ENCODE results near the gene CTNND2. TPM values are rescaled to one million over a fixed set of nuclear protein-coding genes. Genes with fewer than 3 reads are reported as not detected.

Gene CTNND2
- total and polyA plus RNA-seq, 2 donors (not counting 1 experiment from before 2014, with no cell fraction given) = not detected

DNA sequence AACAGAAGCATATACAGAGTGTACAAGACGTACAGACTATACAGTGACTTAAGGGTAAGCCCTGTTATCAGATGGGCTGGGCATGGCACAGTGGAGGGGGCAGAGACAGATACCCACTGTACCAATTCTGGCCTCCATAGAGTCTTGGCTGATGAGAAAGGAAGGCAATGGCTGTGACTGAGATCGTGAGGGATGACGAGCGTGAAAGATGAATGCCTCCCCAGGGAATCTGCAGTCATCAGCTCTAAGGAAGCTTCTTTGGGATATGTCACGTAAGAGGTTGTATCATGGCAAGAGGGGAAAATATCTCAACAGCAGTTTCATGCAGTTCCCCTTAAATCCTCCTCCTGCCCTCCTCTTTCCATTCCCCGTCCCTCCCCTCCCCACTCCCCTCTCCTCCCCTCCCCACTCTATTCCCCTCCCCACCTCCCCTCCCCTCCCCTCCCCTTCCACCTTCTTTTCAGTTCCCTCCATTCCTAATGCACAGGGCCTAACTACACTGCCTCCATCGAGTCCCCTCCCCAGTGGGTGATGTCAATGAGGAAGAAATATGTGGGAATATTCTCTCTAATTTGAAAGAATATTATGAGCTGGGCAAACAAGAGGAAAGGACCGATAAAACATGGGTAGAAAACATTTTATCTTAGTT lies 916.8 kb downstream of the CTNND2 start:
- POLR2A ChIA-PET = no interaction called here

DNA sequence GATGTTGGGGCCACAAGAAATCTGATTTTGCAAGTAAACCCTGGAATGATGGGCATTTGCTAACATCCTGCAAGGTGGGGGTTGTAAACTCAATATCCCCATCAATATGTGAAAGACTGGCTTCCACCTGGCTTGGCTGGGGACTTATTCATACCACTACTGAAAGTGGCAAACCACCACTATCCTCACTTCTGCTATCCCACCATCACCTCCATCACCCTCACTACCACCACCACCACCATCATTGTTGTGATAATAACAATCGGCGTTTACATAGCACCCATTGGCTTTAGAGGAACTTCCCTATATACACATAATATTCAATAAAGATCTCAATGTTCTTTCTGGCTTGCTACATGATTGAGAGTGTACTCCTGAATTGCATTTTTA lies 918.5 kb downstream of the CTNND2 start:
- Histone ChIP-seq H3K27ac (ENCODE audit: low read length in 2 of 2) (no peak overlapping the region), H3K27me3 (replicated peaks in 1 of 4; ENCODE audit: control extremely low read depth in 1 of 4, control insufficient read depth in 3 of 4, insufficient read depth in 4 of 4, low read length in 3 of 4) (peaks cover 0 to 29% (median 2%) of the 10 kb centered on the region in 4 experiments), H3K79me2 (ENCODE audit: control insufficient read depth, insufficient read depth, low read length) (no peaks in the 10 kb centered on the region), H3K9me3 (ENCODE audit: control extremely low read depth in 1 of 3, control insufficient read depth in 2 of 3, insufficient read depth in 1 of 3, low read length in 2 of 3) (no peaks in the 10 kb centered on the region), H4K20me1 (ENCODE audit: control insufficient read depth, insufficient read depth, low read length, poor library complexity, severe bottlenecking) (no peaks in the 10 kb centered on the region), H3K4me1 (ENCODE audit: control insufficient read depth in 2 of 2, insufficient read depth in 2 of 2, low read length in 2 of 2) (peaks cover 4 to 5% of the 10 kb centered on the region in 2 donors), H3K4me3 (ENCODE audit: control extremely low read depth in 1 of 5, extremely low read depth in 1 of 5, insufficient read depth in 1 of 5, low read depth in 2 of 5, low read length in 4 of 5) (no peak overlapping the region), H3K4me2 (replicated peaks; ENCODE audit: low read depth, low read length, poor library complexity, severe bottlenecking) (no peak overlapping the region), H2AFZ (ENCODE audit: insufficient read depth, low read depth, low read length, poor library complexity, severe bottlenecking) (no peak overlapping the region), H3K36me3 (replicated peaks in 1 of 2; ENCODE audit: control extremely low read depth in 1 of 2, control insufficient read depth in 1 of 2, extremely low read depth in 1 of 2, insufficient read depth in 2 of 2, low read length in 1 of 2) (no peaks in the 10 kb centered on the region), H3K9ac (ENCODE audit: low read length) (no peak overlapping the region)
- H3K27me3 Mint-ChIP-seq = peaks cover 30% of the 10 kb centered on the region
- TF ChIP-seq, protein P1, sequence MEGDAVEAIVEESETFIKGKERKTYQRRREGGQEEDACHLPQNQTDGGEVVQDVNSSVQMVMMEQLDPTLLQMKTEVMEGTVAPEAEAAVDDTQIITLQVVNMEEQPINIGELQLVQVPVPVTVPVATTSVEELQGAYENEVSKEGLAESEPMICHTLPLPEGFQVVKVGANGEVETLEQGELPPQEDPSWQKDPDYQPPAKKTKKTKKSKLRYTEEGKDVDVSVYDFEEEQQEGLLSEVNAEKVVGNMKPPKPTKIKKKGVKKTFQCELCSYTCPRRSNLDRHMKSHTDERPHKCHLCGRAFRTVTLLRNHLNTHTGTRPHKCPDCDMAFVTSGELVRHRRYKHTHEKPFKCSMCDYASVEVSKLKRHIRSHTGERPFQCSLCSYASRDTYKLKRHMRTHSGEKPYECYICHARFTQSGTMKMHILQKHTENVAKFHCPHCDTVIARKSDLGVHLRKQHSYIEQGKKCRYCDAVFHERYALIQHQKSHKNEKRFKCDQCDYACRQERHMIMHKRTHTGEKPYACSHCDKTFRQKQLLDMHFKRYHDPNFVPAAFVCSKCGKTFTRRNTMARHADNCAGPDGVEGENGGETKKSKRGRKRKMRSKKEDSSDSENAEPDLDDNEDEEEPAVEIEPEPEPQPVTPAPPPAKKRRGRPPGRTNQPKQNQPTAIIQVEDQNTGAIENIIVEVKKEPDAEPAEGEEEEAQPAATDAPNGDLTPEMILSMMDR (IDR thresholded peaks at IDR 0.05) = no peak
- no CpG with 5 or more reads among the region's 2 CpGs for WGBS (ENCODE audit: insufficient coverage)
- intact Hi-C loops (cut with micrococcal nuclease) = no loop called here
- peaks cover 8% of the 10 kb centered on the region for H3K4me1 Mint-ChIP-seq
- no peak for ATAC-seq (ENCODE audit: low read depth)
- no peak overlapping the region for H3K27ac Mint-ChIP-seq
- H3K4me3 Mint-ChIP-seq = no peak overlapping the region
- ChIA-PET POLR2A (no interaction called here), CTCF (no interaction called here)
- H3K9me3 Mint-ChIP-seq (ENCODE audit: insufficient read depth) = no peaks in the 10 kb centered on the region
- DNase-seq = no peak

More for the DNA sequence above, 916.8 kb downstream of the CTNND2 start:
- Histone ChIP-seq H3K27ac (ENCODE audit: low read length in 2 of 2) (no peak overlapping the region), H3K36me3 (replicated peaks in 1 of 2; ENCODE audit: control extremely low read depth in 1 of 2, control insufficient read depth in 1 of 2, extremely low read depth in 1 of 2, insufficient read depth in 2 of 2, low read length in 1 of 2) (no peaks in the 10 kb centered on the region), H3K79me2 (ENCODE audit: control insufficient read depth, insufficient read depth, low read length) (no peaks in the 10 kb centered on the region), H2AFZ (ENCODE audit: insufficient read depth, low read depth, low read length, poor library complexity, severe bottlenecking) (no peak overlapping the region), H3K9ac (ENCODE audit: low read length) (no peak overlapping the region), H3K27me3 (replicated peaks in 1 of 4; ENCODE audit: control extremely low read depth in 1 of 4, control insufficient read depth in 3 of 4, insufficient read depth in 4 of 4, low read length in 3 of 4) (peaks cover 0 to 29% (median 2%) of the 10 kb centered on the region in 4 experiments), H3K4me1 (ENCODE audit: control insufficient read depth in 2 of 2, insufficient read depth in 2 of 2, low read length in 2 of 2) (peaks cover 4 to 5% of the 10 kb centered on the region in 2 donors), H3K4me2 (replicated peaks; ENCODE audit: low read depth, low read length, poor library complexity, severe bottlenecking) (no peak overlapping the region), H3K9me3 (ENCODE audit: control extremely low read depth in 1 of 3, control insufficient read depth in 2 of 3, insufficient read depth in 1 of 3, low read length in 2 of 3) (no peaks in the 10 kb centered on the region), H4K20me1 (ENCODE audit: control insufficient read depth, insufficient read depth, low read length, poor library complexity, severe bottlenecking) (no peaks in the 10 kb centered on the region), H3K4me3 (ENCODE audit: control extremely low read depth in 1 of 5, extremely low read depth in 1 of 5, insufficient read depth in 1 of 5, low read depth in 2 of 5, low read length in 4 of 5) (no peak overlapping the region)
- ATAC-seq (ENCODE audit: low read depth) = no peak
- H3K27ac Mint-ChIP-seq = no peak overlapping the region
- peaks cover 8% of the 10 kb centered on the region for H3K4me1 Mint-ChIP-seq
- no peak for DNase-seq
- peaks cover 30% of the 10 kb centered on the region for H3K27me3 Mint-ChIP-seq
- 50% methylated on average over 1 of the region's 8 CpGs for WGBS (ENCODE audit: insufficient coverage)
- no peaks in the 10 kb centered on the region for H3K9me3 Mint-ChIP-seq (ENCODE audit: insufficient read depth)
- H3K4me3 Mint-ChIP-seq = no peak overlapping the region
- CTCF ChIA-PET = interaction anchor here (1.2 to 1.3 kb wide), 2 partner anchors 10 to 11 kb away, joined by 3 to 4 read pairs; no protein-coding TSS in a partner anchor
- TF ChIP-seq, protein P1 (IDR thresholded peaks at IDR 0.05) = no peak
- no peak for TF ChIP-seq EZH2 (IDR thresholded peaks at IDR 0.05; ENCODE audit: borderline replicate concordance, insufficient read depth, low read depth, low read length, poor library complexity, severe bottlenecking)
- intact Hi-C loops (cut with micrococcal nuclease) = no loop called here
